HG03342 (cell line): ENCODE data around the gene CLEC16A.

ENCODE experiments used
- ATAC-seq: cut with Tn5 transposase; IDR thresholded peaks from one replicate; pipeline ENCODE4 v1.9.1; 2021; ENCODE audit warnings: mild to moderate bottlenecking, moderate library complexity; ENCODE audit not compliant: unreplicated experiment

The CLEC16A gene

DNA sequence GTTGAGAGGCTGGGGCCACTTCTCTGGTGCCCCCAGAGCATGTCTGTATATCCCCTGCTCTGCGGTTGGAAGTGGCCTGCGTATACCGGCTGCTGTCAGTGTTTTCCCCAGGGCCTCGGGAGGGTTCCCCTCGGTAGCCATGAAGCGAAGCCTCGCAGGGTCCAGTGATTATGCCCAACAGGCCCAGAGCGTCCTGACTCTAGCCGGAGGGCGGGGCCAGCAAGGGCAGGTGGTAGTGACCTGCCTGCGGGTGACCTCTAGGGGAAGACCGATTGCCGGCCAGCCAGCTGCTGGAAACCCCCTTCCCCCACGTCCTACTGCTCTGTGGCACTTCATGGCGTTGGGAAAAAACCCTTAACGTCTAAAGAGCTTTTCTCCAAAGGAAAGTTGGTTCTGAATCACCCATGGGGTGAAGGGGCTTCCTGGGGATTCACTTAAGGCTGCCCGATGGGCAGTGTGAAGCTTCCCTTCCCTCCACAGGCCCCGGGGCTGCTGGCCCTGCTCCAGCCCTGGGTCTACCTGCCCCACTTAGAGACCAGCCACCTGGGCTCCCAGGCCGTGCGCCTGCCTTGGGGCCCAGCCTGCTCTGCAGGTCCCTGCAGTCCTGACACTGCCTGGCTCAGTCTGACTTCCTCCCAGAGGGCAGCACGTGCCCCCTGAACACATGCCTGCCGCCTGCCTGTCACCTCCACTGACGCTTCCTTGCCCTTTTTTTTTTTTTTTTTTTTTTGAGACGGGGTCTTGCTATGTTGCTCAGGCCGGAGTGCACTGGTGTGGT, 238.9 kb downstream of the CLEC16A start:
- peak; percentile 50 for ATAC-seq

DNA sequence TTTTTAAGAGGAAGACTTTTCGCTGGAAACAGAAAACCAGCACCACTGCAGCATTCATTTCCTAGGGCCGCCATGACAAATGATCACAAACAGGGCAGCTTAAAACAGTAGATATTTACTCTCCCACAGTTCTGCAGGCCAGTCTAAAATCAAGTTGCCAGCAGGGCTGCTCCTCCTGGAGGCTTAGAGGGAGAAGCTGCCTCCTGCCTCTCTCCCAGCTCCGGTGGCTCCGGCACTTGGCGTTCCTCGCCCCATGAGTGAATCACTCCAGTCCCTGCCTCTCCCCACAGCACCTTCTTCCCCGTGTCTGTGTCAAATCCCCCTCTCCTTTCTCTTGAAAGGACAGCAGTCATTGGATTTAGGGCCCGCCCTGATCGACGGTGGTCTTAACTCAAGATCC, 239.6 kb downstream of the CLEC16A start:
- ATAC-seq: no peak

DNA sequence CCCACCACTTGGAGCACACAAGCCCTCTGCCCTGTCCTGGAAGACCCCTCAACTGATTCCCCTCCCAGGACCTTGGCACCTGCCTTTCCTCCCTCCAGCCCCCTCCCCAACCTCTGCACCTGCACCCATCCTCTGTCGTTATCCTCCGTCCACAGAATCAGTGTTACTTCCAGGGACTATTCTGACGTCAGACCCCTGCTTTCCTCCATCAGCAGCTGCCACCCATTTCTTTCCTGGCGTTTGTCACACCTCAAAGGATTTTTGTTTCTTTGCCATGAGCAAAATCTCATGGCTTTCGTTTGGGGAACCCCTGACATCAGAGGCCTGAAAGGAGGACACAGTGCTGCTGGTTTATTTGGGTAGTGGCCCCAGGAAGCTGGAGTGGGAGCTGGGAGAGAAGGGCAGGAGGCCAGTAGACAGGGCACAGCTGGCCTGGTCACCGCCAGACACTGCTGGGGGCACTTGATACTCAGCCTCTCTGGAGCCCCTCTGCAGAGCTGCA, 243.2 kb downstream of the CLEC16A start:
- no peak for ATAC-seq

DNA sequence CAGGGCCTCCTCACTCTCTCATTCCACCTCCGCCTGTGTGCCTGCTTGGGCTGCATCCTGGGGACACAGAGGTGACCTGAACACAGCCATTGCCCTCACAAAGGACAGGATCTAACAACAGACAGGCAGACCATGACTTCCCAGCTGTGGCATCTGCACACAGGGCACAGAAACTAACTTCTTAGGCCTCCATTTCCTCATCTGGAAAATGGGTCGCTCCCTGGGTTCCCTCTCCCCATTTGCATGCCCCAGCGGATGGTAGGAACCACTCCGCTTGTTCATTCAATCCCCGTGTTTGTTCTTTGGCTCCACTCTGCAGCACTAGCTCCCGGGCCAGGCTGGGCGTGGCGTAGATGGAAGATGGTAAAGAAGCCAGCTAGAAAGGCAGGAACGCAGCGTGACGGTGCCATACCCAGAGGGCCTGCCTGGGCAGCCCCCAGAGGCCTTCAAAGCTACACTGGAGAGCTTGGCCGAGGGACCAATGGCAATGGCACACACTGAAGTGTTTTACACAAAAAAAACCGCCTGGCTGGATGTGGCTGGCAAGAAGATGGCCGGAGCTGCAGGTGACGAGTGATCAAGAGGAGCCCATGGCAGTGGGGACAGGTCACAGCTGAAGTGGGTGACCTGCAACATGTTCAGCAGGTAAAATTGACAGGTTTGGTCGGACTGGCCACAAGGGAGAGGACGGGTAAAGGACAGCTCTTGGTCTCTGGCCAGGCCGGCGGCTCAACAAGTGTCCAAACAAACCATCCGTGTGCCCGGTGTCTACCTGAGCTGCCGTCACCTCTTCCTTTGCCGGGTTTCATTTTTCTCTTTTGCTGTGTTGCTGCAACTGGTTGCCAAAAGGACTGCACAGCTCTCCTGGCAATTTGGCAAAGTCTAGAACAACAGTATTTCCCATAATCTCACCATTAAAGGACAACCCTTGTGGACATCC, 244.7 kb downstream of the CLEC16A start:
- no peak for ATAC-seq

- ATAC-seq: no peak
Measured at GRCh38 chr16:11190588-11191560, 246.5 kb downstream of the CLEC16A start.

DNA sequence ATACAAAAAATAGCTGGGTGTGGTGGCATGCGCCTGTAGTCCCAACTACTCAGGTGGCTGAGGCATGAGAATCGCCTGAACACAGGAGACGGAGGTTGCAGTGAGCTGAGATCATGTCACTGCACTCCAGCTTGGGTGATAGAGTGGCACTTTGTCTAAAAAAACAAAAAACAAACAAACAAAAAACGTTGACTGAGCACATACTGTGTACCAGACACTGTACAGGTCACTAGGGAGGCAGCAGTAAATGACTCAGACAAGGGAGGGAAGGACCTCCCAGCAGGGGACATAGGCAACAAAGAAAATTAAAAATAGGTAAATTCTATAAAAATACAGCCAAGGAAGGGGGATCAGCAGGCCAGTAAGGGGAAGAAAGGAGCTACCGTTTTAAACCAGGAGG, 247.3 kb downstream of the CLEC16A start:
- no peak for ATAC-seq

GRCh38 chr16:11193494-11193893, 249.1 kb downstream of the CLEC16A start:
- no peak for ATAC-seq

DNA sequence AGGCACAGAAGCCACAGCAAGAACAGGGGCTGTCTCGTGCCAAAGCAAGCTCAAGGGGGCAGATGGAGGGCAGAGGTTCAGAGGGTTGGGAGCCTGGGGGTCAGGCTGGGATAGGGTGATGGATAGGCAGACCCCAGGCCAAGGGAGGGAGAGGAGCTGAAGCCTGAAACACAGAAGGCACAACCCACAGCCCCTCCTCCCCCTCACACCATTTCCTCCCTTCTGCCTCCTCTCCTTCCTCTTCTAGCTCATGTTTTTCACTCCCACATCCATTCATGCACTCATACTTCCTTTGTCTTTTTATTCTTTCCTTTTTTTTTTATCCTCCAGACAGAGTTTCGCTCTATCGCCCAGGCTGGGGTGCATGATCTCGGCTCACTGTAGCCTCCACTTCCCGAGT, 250.5 kb downstream of the CLEC16A start:
- no peak for ATAC-seq

DNA sequence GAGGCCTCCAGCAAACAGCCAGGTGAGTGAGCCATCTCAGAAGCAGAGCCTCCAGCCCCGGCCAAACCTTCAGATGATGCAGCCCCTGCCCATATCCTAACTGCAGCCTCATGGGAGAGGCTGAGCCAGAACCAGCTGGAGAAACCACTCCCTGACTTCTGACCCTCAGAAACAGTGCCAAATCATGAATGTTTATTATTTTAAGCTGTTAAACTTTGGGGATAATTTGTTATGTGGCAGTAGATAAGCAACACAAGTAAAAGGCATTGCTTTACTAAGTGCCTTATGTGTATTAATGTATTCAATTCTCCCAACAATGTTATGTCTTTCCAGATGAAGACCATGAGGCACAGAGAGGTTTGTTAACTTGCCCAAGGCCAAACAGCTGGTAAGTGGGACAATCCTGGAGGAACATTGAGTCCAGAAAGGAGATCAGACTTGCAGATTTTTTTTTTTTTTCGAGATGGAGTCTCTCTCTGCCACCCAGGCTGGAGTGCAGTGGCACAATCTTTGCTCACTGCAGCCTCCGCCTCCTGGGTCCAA, 252.0 kb downstream of the CLEC16A start:
- ATAC-seq: no peak

DNA sequence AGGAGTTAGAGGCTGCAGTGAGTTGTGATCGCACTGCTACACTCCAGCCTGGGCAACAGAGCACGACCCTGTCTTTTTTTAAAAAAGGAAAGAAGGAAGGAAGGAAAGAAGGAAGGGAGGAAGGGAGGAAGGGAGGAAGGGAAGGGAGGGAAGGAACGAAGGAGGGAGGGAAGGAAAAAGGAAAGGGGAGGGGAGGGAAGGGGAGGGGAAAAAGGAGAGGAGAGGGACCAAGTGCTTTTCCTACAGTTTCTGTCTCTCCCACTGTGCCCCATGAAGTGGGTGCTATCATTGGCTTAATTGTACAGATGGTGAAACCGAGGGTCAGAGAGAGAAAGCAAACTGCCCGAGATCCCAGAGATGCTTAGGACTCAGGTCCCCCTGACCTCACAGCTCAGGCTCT, 254.0 kb downstream of the CLEC16A start:
- ATAC-seq: no peak

DNA sequence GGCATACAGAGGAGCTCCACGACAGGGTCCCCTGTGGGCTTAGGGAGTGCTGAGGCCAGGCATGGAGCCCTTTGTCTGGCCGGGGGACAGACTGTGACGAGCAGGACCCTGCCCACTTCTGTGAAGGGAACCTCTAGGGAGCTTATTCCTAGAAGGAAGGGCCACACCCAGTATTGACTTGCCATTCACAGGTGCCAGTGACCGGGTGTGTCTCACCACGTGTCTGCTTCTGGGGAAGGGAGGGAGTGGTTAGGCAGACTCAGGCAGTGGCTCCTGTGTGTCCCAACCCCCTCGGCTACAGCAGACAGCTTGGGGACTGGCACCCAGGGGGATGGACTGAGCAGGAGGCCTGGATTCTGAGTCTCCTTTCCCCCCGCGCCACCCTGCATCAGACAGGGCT, 254.5 kb downstream of the CLEC16A start:
- ATAC-seq: no peak

GRCh38 chr16:11200592-11200991, 256.2 kb downstream of the CLEC16A start:
- no peak for ATAC-seq

DNA sequence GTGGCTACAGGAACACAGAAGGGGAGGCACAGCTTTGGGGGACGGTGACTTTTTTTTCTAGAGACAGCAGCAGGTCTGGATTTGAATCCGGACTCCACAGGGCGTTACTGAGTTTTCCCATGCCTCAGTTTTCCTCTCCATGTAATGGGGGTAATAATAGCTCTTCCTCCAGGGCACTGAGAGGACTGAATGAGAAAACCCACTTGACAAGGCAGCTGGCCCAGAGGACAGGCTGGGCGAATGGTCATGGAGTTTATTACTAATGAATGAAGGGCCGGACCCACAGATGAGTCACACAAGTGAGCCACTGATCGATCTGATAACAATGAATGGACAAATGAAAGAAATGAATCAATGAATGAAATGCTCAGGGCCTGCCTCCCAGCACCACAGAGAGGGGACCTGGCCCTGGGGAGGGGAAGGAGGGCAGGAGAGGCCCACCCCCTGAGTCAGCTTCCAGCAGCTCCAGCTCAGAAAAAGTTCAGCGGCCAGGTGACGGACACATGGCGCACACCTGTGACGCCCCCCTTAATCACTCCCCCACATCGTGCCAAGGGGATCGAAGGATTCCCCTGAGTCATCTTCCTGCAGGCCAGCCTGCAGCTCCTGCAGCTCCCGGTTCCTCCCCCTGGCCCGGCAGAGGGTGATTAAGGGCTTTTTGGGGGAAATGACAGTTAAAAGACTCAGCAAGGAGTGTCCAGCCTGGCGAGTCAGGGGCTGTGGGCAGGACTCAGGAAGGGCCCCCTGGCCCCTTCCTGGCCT, 257.3 kb downstream of the CLEC16A start:
- no peak for ATAC-seq

- ATAC-seq: no peak
Measured at GRCh38 chr16:11202260-11203091, 258.1 kb downstream of the CLEC16A start.

DNA sequence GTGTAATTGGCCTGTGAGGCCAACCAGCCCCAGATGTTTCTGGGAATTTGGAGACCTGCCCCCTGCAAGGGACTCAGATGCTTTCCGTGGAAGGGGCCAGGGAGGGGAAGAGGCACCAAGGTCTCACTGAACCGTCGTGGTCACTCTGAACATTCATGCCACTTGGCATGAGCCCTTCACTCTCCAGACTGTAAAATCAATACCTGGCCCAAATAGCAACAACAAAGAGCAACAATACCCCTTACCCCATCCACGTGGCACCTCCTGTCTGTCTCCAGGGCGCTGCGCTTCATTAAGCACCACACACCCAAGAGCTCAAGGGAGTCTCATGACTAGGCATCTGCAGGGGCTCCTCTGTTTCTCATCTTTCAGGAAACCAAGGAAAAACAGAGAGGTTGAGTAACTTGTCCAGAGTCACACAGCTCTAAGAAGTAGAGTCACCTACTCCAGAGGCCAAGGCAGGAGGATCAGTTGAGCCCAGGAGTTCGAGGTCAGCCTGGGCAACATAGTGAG, 258.8 kb downstream of the CLEC16A start:
- ATAC-seq: no peak

DNA sequence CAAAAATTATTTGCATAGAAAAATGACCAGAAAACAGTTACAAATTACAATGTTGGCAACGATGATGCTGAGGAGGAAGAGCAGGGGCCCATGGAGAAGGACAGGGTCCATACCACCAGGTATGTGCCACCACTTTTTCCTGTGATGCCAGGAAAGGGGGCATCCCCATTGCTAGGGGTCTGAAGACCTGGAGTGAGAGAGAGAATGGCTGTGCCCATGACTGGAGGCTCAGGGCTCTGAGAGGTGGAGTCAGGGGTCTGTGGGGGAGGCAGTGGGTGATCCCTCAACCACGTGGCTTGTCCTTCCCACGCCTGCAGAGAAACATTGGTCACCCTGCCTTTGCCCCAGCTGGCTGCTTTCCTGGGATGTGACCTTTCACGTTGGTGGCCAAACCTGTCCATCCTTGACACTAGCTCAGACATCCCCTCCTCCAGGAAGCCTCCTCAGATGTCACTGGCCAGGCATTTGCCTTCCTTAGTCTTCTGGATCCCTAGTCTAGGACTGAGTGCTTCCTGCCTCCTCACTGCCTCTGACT, 260.2 kb downstream of the CLEC16A start:
- no peak for ATAC-seq

GRCh38 chr16:11205065-11205699, 260.8 kb downstream of the CLEC16A start:
- no peak for ATAC-seq
